ENCODE data around the gene PSAPL1. TPM values are rescaled to one million over a fixed set of nuclear protein-coding genes. Genes with fewer than 3 reads are reported as not detected.
A peak's percentile ranks its signal among the peaks of the same experiment; 100 is the strongest.

The PSAPL1 gene
- total RNA-seq, 4 donors from 2014 or later: not detected

DNA sequence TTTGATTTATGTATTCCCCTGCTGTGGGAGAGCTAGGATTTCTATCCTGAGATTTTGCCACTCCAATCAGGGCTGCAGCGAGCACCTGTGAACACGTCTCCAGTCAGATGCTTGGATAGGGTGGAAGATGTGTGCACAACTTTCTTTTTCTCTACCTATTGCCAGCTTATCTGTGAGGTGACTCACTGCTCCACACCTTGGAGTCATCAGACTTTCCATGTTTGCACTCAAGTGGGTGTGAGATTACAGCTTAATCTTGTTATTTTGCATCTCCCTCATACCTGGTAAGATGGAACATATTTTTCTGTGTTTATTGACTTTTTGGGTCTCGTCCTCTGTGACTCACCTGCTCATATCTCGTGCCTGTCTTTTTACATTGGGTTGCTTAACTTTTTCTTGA is 32.2 kb downstream of the PSAPL1 start:
- Histone ChIP-seq H3K36me3 (no peaks in the 10 kb centered on the region), H3K27ac (no peak overlapping the region), H3K4me1 (peaks cover 3 to 10% of the 10 kb centered on the region in 2 donors), H3K27me3 (no peaks in the 10 kb centered on the region), H3K4me3 (replicated peaks in 1 of 3) (no peak overlapping the region), H3K9me3 (no peaks in the 10 kb centered on the region)
- intact Hi-C loops (cut with DNase I): no loop called here
- 77 to 88% methylated on average over 4 of the region's 4 CpGs for WGBS, 2 donors
- DNase-seq: no peak
- TF ChIP-seq, protein P1, sequence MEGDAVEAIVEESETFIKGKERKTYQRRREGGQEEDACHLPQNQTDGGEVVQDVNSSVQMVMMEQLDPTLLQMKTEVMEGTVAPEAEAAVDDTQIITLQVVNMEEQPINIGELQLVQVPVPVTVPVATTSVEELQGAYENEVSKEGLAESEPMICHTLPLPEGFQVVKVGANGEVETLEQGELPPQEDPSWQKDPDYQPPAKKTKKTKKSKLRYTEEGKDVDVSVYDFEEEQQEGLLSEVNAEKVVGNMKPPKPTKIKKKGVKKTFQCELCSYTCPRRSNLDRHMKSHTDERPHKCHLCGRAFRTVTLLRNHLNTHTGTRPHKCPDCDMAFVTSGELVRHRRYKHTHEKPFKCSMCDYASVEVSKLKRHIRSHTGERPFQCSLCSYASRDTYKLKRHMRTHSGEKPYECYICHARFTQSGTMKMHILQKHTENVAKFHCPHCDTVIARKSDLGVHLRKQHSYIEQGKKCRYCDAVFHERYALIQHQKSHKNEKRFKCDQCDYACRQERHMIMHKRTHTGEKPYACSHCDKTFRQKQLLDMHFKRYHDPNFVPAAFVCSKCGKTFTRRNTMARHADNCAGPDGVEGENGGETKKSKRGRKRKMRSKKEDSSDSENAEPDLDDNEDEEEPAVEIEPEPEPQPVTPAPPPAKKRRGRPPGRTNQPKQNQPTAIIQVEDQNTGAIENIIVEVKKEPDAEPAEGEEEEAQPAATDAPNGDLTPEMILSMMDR (IDR thresholded peaks at IDR 0.05): no peak
- no peak for TF ChIP-seq POLR2A (IDR thresholded peaks at IDR 0.05)

DNA sequence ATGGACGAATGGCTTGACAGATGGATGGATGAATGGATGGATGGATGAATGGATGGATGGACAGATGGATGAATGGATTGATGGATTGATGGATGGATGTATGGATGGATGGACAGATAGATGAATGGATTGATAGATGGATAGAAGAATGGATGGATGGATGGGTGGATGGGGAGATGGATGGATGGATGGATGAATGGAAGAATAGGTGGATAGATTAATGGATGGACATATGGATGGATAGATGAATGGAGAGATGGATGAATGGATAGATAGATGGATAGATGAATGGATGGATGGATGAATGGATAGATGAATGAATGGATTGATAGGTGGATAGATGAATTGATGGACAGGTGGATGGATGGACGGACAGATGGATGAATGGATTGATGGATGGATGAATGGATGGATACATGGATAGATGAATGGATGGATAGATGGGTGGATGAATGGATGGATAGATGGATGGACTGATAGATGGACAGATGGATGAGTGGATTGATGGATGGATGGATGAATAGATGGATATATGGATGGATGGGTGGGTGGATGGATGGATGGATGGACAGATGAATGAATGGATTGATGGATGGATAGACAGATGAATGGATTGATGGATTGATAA is 33.9 kb downstream of the PSAPL1 start:
- no peak for DNase-seq
- Histone ChIP-seq H3K27me3 (no peaks in the 10 kb centered on the region), H3K4me1 (peaks cover 10 to 13% of the 10 kb centered on the region in 2 donors), H3K27ac (no peak overlapping the region), H3K36me3 (no peaks in the 10 kb centered on the region), H3K9me3 (no peaks in the 10 kb centered on the region), H3K4me3 (replicated peaks in 1 of 3) (no peak overlapping the region)
- intact Hi-C loops (cut with DNase I): no loop called here
- no peak for TF ChIP-seq POLR2A (IDR thresholded peaks at IDR 0.05)
- TF ChIP-seq, protein P1 (IDR thresholded peaks at IDR 0.05): no peak
- 92 to 93% methylated on average over 2 of the region's 2 CpGs for WGBS, 2 donors

DNA sequence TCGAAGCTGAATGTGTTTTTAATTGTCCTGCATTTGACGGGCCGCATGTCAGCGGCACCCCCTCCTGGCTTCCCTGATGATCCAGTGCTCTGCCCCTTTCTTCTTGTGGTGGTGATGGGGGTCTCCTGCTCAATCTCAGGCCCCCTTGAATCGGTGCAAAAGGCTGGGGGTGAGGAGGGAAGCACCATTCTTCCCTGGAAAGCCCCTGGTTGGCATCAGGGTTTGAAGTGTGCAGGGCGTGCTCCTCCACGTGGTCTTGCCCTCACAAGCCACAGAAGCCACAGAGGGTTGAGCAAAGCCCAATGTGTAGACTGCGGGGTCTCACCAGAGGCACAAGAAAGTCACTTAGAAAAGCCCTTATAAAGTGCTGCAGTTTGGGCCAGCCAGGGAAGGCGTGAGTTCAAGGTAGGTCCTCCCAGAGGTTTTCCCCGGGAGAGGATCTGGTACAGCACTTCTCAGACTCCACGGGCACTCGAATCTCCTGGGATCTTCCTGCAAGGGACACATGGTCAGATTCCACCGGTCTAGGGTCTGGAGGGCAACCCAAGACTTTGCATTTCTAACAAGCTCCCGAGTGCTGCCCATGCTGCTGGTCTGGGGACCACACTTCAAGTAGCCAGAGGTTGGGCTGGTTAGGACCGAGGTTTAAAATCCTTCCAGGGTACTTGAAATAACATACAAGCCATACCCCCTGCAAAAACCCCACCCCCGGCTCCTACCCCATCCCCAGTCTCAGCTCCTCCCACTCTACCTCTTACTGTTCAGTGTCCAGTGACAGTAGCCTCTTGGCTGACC is 35.1 kb downstream of the PSAPL1 start:
- H3K36me3 ChIP-seq: no peaks in the 10 kb centered on the region
- 82 to 86% methylated on average over 16 of the region's 16 CpGs for WGBS, 2 donors
- DNase-seq: peak in 1 of 2 donors; percentile 1

DNA sequence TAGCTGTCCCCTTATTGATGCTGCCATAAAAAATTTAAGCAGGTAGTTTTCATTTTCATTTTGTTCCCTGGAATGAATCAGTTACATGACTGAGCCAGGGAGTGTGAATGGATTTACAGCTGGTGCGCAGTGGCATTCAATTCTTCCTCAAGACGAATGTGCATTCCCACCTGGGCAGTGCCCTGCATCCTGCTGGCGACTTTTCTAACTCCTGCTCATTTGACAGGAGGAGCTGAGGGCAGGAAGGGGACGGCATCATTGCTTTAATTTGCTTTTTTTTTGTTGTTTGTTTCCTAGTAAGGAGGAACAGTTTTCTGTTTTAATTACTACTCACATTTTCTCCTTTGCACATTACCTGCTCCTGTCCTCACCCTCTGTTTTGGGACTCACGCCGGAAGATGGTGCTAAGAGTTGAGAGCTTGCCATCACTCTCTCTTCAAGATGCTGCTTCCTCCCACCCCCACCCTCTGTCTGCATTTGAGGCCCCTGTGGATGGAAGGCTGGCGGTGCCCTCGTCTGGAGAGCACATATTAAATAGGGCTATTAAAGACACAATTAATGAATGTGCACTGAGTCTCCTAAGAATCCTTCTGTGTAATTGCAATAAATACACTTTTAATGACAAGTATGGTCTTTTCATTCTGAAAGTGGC is 35.8 kb downstream of the PSAPL1 start:
- H3K27ac ChIP-seq: no peak overlapping the region
- no peaks in the 10 kb centered on the region for H3K36me3 ChIP-seq
- DNase-seq: peak in 1 of 2 donors; percentile 1
- 82% methylated on average over 8 of the region's 8 CpGs for WGBS, 2 donors
- H3K4me1 ChIP-seq: peaks cover 10 to 13% of the 10 kb centered on the region in 2 donors
- intact Hi-C loops (cut with DNase I): no loop called here
- no peak for TF ChIP-seq POLR2A (IDR thresholded peaks at IDR 0.05)
- TF ChIP-seq, protein P1 (IDR thresholded peaks at IDR 0.05): no peak
- H3K9me3 ChIP-seq: no peaks in the 10 kb centered on the region
- H3K27me3 ChIP-seq: no peaks in the 10 kb centered on the region
- no peak overlapping the region for H3K4me3 ChIP-seq (replicated peaks in 1 of 3)

More for the DNA sequence above, 35.1 kb downstream of the PSAPL1 start:
- H3K4me1 ChIP-seq: peaks cover 10 to 13% of the 10 kb centered on the region in 2 donors
- intact Hi-C loops (cut with DNase I): no loop called here
- no peak overlapping the region for H3K4me3 ChIP-seq (replicated peaks in 1 of 3)
- H3K27me3 ChIP-seq: no peaks in the 10 kb centered on the region
- no peaks in the 10 kb centered on the region for H3K9me3 ChIP-seq
- TF ChIP-seq POLR2A (IDR thresholded peaks at IDR 0.05): no peak
- TF ChIP-seq, protein P1 (IDR thresholded peaks at IDR 0.05): no peak
- no peak overlapping the region for H3K27ac ChIP-seq

DNA sequence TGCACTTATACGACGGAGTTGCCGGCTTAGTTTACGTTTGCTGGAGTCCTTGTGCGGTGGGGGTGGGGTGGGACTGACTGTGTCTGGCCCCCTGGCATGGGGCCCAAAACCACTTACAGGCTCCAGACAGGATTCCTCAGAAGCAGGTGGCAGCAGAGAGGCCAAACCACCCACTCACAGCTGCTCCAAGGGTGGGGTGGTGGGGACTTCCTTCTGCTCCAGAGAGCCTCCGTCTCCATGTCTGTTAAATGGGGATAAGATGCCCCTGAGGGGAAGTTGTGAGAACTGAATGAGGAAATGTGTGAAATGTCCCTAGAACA is 36.7 kb downstream of the PSAPL1 start:
- intact Hi-C loops (cut with DNase I): no loop called here
- H3K27me3 ChIP-seq: no peaks in the 10 kb centered on the region
- DNase-seq: peak; percentile 99 to 100
- H3K36me3 ChIP-seq: no peaks in the 10 kb centered on the region
- peaks cover 13% of the 10 kb centered on the region in 2 donors for H3K4me1 ChIP-seq
- peak overlapping the region in 2 of 3 donors; percentile 2 to 34 for H3K27ac ChIP-seq
- 15 to 21% methylated on average over 4 to 5 of the region's 6 CpGs for WGBS, 2 donors
- no peaks in the 10 kb centered on the region for H3K9me3 ChIP-seq
- no peak overlapping the region for H3K4me3 ChIP-seq (replicated peaks in 1 of 3)
- TF ChIP-seq, protein P1 (IDR thresholded peaks at IDR 0.05): peak in 4 of 6 experiments; percentile 18 to 27 (median 24)
- no peak for TF ChIP-seq POLR2A (IDR thresholded peaks at IDR 0.05)
